Gastroesophageal sphincter (tissue), 3 donors: ENCODE measurements around the gene ERRFI1.

Source experiments
- EP300 ChIP-seq: sonication (generic); formaldehyde crosslinking; IDR thresholded peaks from one replicate; pipeline ENCODE4 v1.6.1; 2017; ENCODE audit warnings: antibody characterized with exemption, mild to moderate bottlenecking
- POLR2AphosphoS5 ChIP-seq: sonication (generic); formaldehyde crosslinking; IDR thresholded peaks from one replicate; pipeline ENCODE4 v1.6.1; 2017; ENCODE audit warnings: antibody characterized with exemption
- TF ChIP-seq, protein P1 (sequence below), 4 experiments: fragments of 200-600 bp in 2 of 4; fragments of 450-650 bp in 2 of 4; sonication (generic) in 1 of 4; IDR thresholded peaks; one replicate each; pipeline ENCODE4 v1.5.1; 2017 to 2019; ENCODE audit warnings: antibody characterized with exemption in 4 of 4, mild to moderate bottlenecking in 2 of 4, moderate library complexity in 2 of 4

- TF ChIP-seq, protein P1, sequence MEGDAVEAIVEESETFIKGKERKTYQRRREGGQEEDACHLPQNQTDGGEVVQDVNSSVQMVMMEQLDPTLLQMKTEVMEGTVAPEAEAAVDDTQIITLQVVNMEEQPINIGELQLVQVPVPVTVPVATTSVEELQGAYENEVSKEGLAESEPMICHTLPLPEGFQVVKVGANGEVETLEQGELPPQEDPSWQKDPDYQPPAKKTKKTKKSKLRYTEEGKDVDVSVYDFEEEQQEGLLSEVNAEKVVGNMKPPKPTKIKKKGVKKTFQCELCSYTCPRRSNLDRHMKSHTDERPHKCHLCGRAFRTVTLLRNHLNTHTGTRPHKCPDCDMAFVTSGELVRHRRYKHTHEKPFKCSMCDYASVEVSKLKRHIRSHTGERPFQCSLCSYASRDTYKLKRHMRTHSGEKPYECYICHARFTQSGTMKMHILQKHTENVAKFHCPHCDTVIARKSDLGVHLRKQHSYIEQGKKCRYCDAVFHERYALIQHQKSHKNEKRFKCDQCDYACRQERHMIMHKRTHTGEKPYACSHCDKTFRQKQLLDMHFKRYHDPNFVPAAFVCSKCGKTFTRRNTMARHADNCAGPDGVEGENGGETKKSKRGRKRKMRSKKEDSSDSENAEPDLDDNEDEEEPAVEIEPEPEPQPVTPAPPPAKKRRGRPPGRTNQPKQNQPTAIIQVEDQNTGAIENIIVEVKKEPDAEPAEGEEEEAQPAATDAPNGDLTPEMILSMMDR (IDR thresholded peaks at IDR 0.05) = peak in 2 of 4 experiments; percentile 16 to 27
- TF ChIP-seq EP300 (no peak), POLR2AphosphoS5 (peak; percentile 99)
Measured at GRCh38 chr1:8026153-8026975, at the start of gene ERRFI1.
